Raji (cell line): ENCODE data around the gene MAB21L4.

Experiments
- POLR2A ChIP-seq: IDR thresholded peaks from 2 replicates; pipeline ENCODE4 v1.6.1; 2011; ENCODE audit warnings: low read depth, low read length, control low read depth; ENCODE audit not compliant: insufficient read depth

MAB21L4 gene

DNA sequence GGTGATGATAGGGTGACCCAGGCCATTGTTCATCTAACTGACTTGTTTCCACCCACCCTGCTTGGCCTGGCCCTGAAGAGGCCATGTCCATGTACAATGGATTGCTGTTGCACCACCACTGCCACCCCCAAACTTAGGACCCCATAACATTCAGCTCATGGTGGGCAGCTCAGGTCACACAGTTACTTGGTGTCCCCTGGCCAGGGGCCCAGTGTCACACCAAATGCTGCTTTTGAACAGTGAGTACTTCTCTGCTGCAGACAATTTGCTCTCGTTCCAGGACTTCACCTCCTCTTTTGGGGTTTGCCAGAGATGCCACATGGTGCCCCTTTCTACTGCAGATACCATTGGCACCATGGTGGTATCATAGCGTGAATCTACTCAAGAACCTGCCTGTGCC is 11.7 kb downstream of the MAB21L4 start:
- TF ChIP-seq POLR2A, result no peak

DNA sequence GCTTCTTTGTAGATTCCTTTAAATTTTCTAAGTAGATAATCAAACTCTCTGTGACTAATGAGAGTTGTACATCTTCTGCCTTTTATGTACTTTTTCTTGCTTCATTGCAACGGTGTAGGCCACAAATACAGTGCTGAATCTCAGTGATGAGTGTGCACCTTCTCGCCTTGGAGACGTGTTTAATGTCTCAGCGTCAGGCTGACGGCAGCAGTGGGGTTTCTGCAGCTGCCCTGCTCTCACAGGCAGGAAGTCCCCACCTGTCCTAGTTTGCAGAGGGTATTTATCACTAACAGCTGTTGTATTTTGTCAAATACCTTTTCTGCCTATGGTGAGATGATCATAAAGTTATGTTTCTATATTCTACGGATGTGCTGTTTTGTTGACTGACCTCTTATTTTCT is 14.0 kb downstream of the MAB21L4 start:
- no peak for TF ChIP-seq POLR2A

DNA sequence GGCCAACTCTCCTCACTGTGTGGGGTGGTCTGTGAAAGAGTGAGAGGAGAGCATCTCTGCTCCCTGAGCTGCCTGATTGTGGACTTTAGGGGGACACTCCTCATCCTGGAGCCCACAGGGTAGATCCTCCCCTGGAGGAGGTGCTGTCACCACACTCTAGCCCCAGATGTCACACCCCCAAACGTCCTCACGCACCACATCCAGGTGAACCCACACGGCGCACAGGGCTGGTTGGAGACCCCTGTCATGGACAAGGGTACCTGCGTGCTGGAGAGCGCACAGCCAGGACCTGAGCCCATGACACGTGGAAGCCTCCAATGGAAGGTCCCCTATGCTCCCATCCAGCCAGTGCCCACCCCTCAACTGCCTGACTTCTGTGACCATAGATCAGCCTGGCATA is 16.9 kb downstream of the MAB21L4 start:
- TF ChIP-seq POLR2A, result no peak

DNA sequence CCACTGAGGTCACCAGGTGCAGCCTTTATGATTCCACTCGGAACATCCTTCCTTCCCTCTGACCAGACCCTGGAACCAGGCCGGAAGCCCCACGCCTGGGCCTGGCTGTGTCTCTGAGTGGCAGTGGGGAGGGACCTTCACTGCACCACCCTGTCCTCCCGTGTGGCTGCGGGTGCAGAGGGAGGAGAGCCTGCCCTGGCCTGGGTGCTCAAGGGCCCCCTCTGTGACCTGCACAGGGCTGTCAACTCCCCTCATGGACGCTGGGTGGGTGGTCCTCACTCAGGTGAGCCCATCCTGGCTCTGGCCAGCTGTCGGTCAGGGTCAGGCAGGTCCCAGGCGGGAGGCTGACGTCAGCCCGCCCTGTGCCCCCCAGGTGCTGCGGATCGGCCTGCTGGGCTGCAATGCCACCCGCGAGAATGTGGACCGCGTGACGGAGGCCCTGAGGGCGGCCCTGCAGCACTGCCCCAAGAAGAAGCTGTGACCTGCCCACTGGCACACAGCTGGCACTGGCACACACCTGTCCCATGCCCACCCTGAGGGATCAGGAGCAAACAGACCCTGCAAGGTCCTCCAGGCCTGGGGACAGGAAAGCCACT is 17.5 kb downstream of the MAB21L4 start:
- TF ChIP-seq POLR2A, result no peak

DNA sequence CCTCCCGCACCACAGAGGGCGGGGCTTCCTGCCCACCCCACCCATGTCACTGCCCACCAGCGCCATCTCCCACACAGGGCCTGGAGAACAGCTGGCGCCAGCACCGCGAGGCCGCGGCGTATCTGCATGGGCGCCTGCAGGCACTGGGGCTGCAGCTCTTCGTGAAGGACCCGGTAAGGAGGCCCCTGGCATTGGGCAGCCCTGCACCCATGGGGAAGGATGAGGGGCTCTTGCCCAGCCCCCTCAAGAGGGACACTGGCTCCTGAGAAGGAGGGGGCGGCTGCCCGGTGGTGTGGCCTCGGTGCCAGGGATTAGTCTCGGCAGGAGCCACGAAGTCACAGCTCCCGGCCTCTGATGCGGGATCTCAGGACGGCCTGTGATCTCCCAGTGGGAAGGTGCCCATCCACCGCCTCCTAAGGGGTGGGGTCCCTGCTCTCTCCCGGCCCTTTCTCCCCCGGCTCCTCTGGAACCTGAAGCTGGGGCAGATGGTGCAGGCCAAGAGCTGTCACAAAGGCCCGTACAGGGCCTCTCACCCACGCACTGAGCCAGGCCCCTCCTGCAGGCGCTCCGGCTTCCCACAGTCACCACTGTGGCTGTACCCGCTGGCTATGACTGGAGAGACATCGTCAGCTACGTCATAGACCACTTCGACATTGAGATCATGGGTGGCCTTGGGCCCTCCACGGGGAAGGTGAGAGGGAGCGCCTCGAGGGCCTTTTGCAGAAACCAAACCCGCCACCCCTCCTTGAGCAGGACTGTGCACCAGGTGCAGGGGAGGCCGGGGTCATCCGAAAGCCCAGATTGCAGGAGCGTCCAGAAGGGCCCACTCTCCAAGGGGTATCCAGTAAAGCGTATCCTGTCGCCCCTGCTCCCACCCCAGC is 18.3 kb downstream of the MAB21L4 start:
- TF ChIP-seq POLR2A, result no peak

DNA sequence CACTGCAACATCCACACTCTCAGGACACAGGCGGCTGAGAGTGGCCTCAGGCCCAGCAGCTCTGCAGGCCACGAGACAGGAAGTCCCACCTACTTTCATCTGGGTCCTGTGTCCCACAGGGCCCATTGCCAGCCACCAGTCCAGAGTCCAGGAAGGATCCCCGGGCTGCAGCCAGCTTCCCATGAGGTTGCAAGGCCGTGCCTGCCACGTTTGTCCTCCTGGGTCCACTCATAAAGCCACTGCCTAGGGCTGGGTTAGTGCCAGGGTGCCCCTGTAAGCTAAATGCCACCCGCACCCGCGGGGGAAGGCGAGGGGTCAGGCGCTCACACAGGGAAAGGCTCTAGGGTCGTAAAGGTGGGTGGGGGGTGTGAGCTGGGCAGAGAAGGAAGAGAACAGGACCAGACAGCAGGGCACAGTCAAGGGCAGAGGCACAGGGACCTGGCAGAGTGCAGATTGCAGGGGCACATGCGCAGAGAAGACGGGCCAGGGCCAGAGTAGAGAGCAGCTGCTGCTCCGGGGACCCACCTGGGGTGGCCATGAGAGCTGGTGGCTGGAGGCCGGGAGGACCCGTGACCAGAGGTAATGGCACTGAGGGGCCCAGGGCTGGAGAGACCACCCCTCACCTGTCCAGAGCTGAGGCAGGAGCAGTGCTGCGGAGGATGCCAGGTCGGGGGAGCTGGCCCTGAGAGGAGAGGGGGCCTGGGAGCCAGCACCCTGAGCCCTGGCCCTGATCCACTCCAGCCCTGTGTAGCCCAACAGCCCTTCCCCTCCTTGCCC is 19.3 kb downstream of the MAB21L4 start:
- no peak for TF ChIP-seq POLR2A

DNA sequence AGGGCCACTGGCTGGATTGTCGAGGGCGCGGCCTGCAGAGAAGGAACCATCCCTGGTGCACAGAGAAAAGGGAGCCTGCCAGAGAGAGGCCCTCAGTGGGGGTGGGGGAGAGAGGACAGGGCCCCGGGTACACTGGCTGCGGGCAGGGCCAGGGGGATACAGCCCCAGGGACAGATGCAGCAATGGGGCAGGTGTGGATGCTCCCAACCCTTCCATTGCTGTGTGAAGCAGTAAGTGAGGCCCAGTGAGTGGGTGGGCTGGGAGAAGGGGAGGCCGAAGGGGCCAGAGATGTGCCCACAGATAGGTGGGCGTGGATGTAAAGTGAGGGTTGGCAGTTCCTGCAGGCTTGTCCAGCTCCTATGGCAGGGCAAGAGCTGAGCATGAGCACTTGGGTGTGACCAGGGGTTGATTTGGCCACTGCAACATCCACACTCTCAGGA is 19.9 kb downstream of the MAB21L4 start:
- no peak for TF ChIP-seq POLR2A

DNA sequence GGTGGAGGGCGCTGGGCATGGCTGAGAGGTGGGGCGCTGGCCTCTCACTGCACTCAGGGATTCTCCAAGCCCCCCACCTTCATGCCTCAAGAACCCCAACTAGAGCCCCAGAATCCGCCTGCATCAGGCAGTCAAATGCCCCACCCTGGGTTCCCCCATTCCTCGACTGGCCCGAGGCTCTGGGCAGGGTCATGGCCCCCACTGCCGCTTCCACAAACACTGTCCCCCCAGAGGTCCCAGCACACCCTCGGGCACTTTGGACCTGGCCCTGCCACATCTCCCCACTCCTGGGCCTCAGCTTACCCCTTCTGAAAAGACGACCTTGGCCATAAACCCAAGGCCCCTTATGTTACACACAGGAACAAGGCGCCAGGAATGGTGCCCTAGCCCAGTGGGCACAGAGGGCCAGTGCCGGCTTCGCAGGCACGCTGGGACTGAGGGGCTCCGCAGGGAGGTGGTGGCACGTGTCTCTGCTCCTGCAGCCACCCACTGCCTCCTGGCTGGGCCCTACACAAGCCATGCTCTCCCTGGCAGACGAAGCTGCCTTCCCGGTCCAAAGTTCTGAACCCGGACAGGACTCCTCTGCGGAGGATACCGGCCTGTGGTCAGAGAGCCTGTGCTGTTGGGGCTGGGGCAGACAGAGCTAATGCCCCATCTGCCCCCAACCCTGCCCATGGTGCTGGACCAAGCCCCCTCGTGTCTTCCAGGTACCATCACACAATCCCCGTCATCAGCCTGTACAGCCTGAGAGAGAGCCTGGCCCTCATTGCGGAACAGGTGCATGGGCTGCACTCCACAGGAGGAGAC is 20.5 kb downstream of the MAB21L4 start:
- no peak for TF ChIP-seq POLR2A

DNA sequence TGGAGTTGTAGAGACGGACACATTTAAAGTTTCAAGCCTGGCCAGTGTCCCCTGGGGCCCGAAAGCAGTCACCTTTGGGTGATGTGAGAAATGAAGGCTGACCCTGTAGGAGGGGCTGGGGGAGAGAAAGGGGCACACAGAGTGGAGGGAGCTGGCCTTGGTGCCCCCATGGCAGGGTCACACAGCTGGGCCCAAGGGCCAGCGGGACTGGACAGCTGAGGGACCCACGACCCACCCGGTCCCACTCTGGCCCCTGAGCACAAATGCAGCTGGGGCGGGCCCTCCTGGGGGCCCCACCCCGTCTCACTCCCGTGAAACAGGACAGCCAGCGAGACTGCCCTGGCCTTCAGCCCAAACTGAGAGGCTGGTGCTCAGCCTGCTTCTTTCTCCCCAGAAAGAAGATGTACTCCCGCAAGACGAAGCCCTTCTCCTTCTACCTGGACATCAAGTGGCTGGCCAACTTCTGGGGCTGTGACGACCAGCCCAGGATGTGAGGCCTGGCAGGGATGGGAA is 21.2 kb downstream of the MAB21L4 start:
- TF ChIP-seq POLR2A, result no peak

DNA sequence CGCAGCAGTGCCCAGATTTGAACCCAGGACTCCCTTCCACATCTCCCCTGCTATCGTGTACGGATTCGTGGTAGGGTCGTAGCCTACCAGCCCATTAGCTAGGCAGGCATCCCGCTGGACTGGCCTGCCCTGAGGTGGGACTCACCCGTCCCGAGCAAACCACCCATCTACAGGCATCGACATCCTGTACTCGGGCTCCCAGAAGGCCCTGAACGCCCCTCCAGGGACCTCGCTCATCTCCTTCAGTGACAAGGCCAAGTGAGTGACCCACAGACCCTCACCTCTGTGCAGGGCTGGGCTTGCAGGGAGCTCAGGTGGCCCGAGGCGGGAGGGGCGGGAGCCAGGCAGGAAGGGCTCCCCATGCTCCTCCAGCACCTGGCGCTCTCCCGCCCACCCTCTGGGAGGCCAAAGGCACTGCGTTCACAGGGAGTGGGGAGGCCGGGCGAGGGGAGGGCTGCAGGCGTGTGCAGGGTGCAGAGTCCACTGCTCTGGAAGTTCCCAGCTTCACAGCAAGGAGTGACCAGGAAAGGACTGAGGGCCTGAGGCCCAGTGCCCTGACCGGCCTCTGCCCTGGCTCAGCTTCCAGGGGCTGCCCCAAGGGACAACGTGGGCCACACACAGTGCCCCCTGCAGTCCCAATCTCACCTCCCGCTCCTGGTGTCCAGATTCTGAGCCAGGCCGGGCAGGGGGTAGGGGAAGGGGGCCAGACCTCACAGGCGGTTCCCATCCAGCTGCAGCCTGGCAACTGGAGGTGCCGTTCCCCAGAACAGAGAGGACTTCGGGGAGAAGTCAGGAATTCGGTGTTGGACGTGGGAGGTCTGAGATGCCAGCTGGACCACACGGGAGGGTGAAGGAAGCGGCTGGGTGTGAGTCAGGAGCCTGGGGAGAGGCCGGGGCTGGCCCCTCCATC is 21.9 kb downstream of the MAB21L4 start:
- no peak for TF ChIP-seq POLR2A

DNA sequence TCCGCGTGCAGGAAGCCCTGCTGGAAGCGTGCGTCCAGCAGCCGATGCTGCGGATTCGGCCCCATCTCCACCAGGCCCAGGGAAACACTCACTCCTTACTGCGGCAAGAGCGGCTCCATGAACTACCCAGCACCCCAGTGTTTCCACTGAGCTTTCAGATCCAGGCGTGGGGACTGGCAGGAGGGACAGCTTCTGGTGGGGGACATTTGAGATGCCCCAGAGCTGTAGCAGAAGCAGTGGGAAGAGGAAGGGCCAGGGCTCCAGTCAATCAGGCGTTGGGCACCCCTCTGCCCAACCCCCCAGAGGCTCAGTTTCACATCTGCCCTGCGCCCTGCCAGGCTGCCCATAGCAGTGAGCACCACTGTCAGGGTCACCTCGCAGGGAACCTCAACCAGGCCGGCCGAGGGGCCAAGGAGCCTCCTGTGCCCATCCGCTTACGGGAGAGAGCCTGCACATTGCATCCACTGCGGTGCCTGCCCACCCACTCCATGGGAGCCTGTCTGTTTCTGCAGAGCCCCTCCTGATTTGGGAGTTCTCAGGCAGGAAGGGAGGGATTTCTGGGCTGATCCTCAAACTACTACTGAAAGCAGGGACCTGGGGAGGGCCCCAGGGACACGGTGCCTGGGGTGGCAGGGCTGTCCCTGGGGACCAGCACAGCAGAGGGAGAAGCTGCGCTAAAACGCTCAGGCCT is 22.7 kb downstream of the MAB21L4 start:
- TF ChIP-seq POLR2A, result no peak

DNA sequence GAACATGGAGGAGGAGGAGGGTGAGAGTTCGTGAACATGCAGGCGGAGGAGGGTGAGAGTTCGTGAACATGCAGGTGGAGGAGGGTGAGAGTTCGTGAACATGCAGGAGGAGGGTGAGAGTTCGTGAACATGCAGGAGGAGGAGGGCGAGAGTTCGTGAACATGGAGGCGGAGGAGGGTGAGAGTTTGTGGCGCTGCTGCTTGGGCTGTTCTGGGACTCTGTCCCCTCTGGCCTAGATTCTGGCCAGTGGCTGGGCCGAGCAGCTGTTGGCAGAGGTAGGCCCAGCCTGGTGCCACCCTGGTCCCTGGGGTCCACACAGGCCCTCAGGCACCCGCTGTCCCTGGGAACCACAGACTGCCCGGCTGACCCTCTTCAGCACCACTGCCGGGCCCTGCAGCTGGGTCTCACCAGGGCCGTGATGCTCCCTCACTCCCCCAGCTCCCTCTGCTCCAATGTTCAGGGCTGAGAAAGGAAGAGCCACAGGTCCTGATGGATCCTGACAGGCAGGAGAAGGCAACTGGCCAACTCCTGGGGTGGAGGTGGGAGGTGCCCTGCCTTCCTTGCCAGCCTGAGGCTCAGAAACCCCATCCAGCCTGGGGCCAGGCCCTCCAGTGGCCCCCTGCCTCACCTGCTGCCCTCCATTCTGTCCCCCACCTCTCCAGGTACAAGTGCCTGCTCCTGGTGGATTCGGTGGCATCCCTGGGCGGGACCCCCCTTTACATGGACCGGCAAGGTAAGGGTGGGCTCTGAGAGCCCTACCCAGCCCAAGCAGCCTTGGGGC is 23.4 kb downstream of the MAB21L4 start:
- no peak for TF ChIP-seq POLR2A
